ENCODE measurements around the gene UBE4B. TPM values are rescaled to one million over a fixed set of nuclear protein-coding genes. Genes with fewer than 3 reads are reported as not detected.

The UBE4B gene
- total and polyA plus RNA-seq, 2 of the 4 experiments (the other 2 are of a cell fraction), result 26.5 to 39.3 TPM

DNA sequence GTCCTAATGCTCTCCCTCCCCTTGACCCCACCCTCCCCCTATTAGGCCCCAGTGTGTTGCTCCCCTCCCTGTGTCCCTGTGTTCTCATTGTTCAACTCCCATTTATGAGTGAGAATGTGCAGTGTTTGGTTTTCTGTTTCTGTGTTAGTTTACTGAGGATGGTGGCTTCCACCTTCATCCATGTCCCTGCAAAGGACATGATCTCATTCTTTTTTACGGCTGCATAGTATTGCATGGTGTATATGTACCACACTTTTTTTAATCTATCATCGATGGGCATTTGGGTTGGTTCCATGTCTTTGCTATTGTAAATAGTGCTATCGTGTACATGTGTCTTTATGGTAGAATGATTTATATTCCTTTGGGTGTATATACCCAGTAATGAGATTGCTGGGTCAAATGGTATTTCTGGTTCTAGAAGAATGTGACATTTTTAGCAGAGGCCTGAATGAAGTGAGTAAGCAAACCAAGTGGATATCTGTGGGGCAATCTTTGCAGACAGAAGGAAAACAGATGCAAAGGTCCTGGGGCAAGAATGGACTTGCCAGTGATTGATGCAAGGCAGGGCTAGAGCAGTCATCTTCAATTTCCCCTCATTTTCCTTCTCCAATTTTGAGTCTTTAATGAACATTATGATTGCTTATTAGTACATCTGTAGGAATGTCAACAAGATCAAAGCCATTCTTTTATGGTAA is 50.2 kb downstream of the UBE4B start:
- Histone ChIP-seq H2AFZ (replicated peaks; ENCODE audit: low read length, poor library complexity) (no peak overlapping the region), H4K20me1 (ENCODE audit: insufficient read depth, low read length) (peaks cover 15% of the 10 kb centered on the region; the same call in 1 of the 2 replicates), H3K27ac (ENCODE audit: insufficient read depth, low read length) (no peak overlapping the region), H3K4me1 (ENCODE audit: control insufficient read depth, insufficient read depth, low read length) (peaks cover 1% of the 10 kb centered on the region; the same call in 1 of the 2 replicates), H4K91ac (ENCODE audit: insufficient read depth, low read depth, low read length) (no peak overlapping the region), H2BK20ac (ENCODE audit: low read depth, low read length) (no peak overlapping the region), H4K5ac (ENCODE audit: low read depth, low read length) (no peak overlapping the region), H3K4me2 (ENCODE audit: low read depth, low read length) (no peak overlapping the region), H3K23ac (ENCODE audit: low read depth, low read length) (no peak overlapping the region), H3K18ac (ENCODE audit: low read depth, low read length) (no peak overlapping the region), H2AK5ac (ENCODE audit: low read depth, low read length) (no peak overlapping the region), H3K36me3 (ENCODE audit: control insufficient read depth, insufficient read depth, low read length) (peaks cover 5% of the 10 kb centered on the region), H3K9me1 (ENCODE audit: insufficient read depth, low read length) (peaks cover 14% of the 10 kb centered on the region), H3K4ac (ENCODE audit: low read depth, low read length) (no peak overlapping the region), H3K79me1 (ENCODE audit: low read depth in 1 of 2, low read length in 2 of 2) (peaks cover 30 to 58% of the 10 kb centered on the region in 2 experiments), H2BK15ac (ENCODE audit: low read depth, low read length) (no peak overlapping the region), H3K56ac (ENCODE audit: extremely low read depth, insufficient read depth, low read length) (no peak overlapping the region), H3K27me3 (ENCODE audit: control insufficient read depth, insufficient read depth, low read length) (no peaks in the 10 kb centered on the region), H2BK5ac (ENCODE audit: low read depth, low read length, poor library complexity, severe bottlenecking) (no peak overlapping the region), H3K9ac (ENCODE audit: low read depth, low read length) (no peak overlapping the region), H2AK9ac (replicated peaks; ENCODE audit: low read depth, low read length, poor library complexity) (no peak overlapping the region), H3K4me3 (ENCODE audit: insufficient read depth, low read depth, low read length) (no peak overlapping the region), H4K8ac (ENCODE audit: low read depth in 2 of 2, low read length in 2 of 2) (no peak overlapping the region), H2BK120ac (ENCODE audit: low read depth, low read length) (no peak overlapping the region), H3K9me3 (ENCODE audit: control insufficient read depth, insufficient read depth, low read length) (no peaks in the 10 kb centered on the region), H3K14ac (replicated peaks; ENCODE audit: low read depth, low read length) (no peak overlapping the region)
- ChIA-PET POLR2A (ENCODE audit: unreplicated experiment) (no interaction called here), CTCF (no interaction called here)
- TF ChIP-seq SMC3 (IDR thresholded peaks at IDR 0.05; ENCODE audit: low read depth, low read length) (no peak), CEBPB (IDR thresholded peaks at IDR 0.05; ENCODE audit: low read depth, low read length) (peak; percentile 31; the same call in 1 of the 2 replicates)
- no TSS peak for BruUV-seq (replicated peaks)
- ATAC-seq (ENCODE audit: low read depth), result peak; percentile 53
- dilution Hi-C loops (cut with HindIII; ENCODE audit: low sequenced_read_pairs, unreplicated experiment) (no loop called here), in situ Hi-C loops (cut with MboI; ENCODE audit: low sequenced_read_pairs) (no loop called here), intact Hi-C loops (cut with micrococcal nuclease) (no loop called here)
- 83% methylated on average over 1 of the region's 3 CpGs; no CpG with 5 or more reads in 1 of the 2 experiments for WGBS, 2 experiments (ENCODE audit: extremely low coverage in 2 of 2, insufficient read length in 1 of 2)
- DNase-seq, result peak; percentile 15
